Peyer's patch (tissue), 4 donors: ENCODE data around the gene HOXB8.

ENCODE experiments used
- POLR2A ChIP-seq, 2 donors: fragments of 450-650 bp; IDR thresholded peaks; one replicate each; pipeline ENCODE4 v1.5.1; 2017; ENCODE audit warnings: antibody characterized with exemption in 2 of 2, mild to moderate bottlenecking in 2 of 2, moderate library complexity in 2 of 2
- TF ChIP-seq, protein P1 (sequence below), 6 experiments: fragments of 450-650 bp in 4 of 6; fragments of 200-600 bp in 2 of 6; sonication (generic) in 1 of 6; IDR thresholded peaks; one replicate each; pipeline ENCODE4 v1.5.1; 2017 to 2019; ENCODE audit warnings: antibody characterized with exemption in 6 of 6, mild to moderate bottlenecking in 3 of 6, moderate library complexity in 1 of 6

DNA sequence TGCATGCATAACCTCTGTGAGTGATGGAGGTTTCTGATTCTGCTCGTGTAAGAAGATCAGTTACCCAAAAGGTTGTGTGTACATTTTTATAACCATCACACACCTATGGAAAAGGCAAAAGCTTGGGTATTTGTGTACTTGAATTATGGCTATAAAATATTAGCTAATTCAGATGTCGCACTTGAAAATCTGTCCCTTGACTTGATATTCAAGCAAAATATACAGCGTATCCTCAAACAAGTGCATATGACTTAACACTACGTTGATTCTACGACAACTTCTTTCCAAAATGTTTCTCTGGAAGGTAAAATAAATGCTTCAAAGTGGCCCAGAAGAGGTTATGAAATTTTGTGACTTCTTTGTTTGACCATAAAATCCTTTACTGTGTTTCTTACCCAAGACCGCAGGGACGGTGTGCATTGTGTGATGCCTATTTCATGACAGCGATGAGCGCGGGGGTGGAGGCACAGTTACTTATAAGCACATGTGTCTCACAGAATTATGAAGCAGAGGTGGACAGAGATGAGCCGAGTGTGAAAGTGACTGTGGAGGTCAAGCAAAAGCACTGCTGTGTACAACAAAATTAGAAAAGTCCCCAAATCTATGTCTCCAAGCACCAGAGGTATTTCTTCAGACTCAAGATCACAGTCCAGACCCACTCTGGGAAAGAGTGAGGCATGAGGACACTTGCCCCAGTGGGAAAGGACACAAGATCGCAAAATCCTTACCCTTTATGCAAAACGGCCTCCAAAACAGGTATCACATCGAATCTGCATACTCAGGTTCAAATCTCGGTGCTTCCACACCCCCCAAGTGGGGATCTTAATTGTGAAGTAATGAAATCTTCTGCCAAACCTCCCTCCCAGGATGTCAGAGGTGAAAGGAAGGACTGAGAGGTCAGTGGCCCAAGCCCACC is 15.2 kb upstream of the HOXB8 start:
- TF ChIP-seq, protein P1, sequence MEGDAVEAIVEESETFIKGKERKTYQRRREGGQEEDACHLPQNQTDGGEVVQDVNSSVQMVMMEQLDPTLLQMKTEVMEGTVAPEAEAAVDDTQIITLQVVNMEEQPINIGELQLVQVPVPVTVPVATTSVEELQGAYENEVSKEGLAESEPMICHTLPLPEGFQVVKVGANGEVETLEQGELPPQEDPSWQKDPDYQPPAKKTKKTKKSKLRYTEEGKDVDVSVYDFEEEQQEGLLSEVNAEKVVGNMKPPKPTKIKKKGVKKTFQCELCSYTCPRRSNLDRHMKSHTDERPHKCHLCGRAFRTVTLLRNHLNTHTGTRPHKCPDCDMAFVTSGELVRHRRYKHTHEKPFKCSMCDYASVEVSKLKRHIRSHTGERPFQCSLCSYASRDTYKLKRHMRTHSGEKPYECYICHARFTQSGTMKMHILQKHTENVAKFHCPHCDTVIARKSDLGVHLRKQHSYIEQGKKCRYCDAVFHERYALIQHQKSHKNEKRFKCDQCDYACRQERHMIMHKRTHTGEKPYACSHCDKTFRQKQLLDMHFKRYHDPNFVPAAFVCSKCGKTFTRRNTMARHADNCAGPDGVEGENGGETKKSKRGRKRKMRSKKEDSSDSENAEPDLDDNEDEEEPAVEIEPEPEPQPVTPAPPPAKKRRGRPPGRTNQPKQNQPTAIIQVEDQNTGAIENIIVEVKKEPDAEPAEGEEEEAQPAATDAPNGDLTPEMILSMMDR (IDR thresholded peaks at IDR 0.05): no peak
- TF ChIP-seq POLR2A (IDR thresholded peaks at IDR 0.05): no peak
